Thyroid gland (tissue), 4 donors: ENCODE data around the gene RPN2.

ENCODE experiments used
- POLR2A ChIP-seq, 2 donors: fragments of 450-650 bp; IDR thresholded peaks; one replicate each; pipeline ENCODE4 v1.6.1; 2017; ENCODE audit warnings: antibody characterized with exemption in 2 of 2, mild to moderate bottlenecking in 2 of 2, moderate library complexity in 1 of 2
- TF ChIP-seq, protein P1 (sequence below), 6 experiments: fragments of 200-600 bp in 3 of 6; fragments of 450-650 bp in 3 of 6; sonication (generic) in 3 of 6; IDR thresholded peaks; one replicate each; pipeline ENCODE4 v1.5.1; 2016 to 2019; ENCODE audit warnings: antibody characterized with exemption in 6 of 6, mild to moderate bottlenecking in 2 of 6, inconsistent platforms in 1 of 6, moderate library complexity in 1 of 6

DNA sequence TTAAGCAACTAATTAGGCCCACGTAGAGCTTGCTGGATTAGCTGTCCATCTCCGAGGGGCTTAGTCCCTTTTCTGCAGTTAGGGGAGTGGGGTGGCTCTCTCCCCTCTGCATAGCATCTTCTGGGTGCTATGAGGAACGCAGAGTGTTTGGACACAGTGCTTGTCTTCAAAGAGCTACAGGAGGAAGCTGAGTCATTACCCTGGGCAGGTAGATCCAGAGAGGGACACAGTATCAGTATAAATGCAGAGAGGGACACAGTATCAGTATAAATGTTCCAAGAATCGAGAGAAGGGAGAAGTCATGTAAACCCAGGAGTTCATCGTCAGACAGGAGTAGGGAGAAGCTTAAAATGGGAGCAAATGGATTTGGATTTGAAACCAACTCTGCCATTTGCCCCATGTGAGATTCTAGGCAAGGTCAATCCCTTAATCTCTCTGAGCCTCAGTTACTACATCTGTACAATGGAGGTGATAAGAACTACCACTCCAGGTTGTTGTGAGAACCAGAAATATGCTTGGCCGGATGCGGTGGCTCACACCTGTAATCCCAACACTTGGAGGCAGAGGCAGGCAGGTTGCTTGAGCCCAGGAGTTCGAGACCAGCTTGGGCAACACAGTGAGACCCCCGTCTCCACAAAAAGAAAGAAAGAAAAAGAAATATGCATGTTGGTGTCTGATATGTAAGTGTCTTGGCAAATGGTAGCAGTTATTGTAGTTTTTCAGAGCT is 88.0 kb downstream of the RPN2 start:
- no peak for TF ChIP-seq POLR2A (IDR thresholded peaks at IDR 0.05)
- TF ChIP-seq, protein P1, sequence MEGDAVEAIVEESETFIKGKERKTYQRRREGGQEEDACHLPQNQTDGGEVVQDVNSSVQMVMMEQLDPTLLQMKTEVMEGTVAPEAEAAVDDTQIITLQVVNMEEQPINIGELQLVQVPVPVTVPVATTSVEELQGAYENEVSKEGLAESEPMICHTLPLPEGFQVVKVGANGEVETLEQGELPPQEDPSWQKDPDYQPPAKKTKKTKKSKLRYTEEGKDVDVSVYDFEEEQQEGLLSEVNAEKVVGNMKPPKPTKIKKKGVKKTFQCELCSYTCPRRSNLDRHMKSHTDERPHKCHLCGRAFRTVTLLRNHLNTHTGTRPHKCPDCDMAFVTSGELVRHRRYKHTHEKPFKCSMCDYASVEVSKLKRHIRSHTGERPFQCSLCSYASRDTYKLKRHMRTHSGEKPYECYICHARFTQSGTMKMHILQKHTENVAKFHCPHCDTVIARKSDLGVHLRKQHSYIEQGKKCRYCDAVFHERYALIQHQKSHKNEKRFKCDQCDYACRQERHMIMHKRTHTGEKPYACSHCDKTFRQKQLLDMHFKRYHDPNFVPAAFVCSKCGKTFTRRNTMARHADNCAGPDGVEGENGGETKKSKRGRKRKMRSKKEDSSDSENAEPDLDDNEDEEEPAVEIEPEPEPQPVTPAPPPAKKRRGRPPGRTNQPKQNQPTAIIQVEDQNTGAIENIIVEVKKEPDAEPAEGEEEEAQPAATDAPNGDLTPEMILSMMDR (IDR thresholded peaks at IDR 0.05) = no peak
